ENCODE results near the gene PKD1L1.

- TF ChIP-seq, protein P1, sequence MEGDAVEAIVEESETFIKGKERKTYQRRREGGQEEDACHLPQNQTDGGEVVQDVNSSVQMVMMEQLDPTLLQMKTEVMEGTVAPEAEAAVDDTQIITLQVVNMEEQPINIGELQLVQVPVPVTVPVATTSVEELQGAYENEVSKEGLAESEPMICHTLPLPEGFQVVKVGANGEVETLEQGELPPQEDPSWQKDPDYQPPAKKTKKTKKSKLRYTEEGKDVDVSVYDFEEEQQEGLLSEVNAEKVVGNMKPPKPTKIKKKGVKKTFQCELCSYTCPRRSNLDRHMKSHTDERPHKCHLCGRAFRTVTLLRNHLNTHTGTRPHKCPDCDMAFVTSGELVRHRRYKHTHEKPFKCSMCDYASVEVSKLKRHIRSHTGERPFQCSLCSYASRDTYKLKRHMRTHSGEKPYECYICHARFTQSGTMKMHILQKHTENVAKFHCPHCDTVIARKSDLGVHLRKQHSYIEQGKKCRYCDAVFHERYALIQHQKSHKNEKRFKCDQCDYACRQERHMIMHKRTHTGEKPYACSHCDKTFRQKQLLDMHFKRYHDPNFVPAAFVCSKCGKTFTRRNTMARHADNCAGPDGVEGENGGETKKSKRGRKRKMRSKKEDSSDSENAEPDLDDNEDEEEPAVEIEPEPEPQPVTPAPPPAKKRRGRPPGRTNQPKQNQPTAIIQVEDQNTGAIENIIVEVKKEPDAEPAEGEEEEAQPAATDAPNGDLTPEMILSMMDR (tag by site-specific recombination; IDR thresholded peaks at IDR 0.05), result no peak
- no peak for TF ChIP-seq WT1 (tag by site-specific recombination; IDR thresholded peaks at IDR 0.05)
- no peak for TF ChIP-seq ZNF121 (tag by site-specific recombination; IDR thresholded peaks at IDR 0.05)
- TF ChIP-seq ZNF148 (tag by site-specific recombination; IDR thresholded peaks at IDR 0.05; ENCODE audit: borderline replicate concordance), result no peak
- TF ChIP-seq ZNF768 (tag by site-specific recombination; IDR thresholded peaks at IDR 0.05), result no peak
- no peak for TF ChIP-seq REST (tag by site-specific recombination; IDR thresholded peaks at IDR 0.05)
- TF ChIP-seq ZSCAN23 (tag by site-specific recombination; IDR thresholded peaks at IDR 0.05), result no peak
These were observed 46.3 kb downstream of the PKD1L1 start for GRCh38 chr7:47902013-47902412.

All from HEK293 (cell line).